Vagina (tissue), 2 donors: ENCODE measurements around the gene CTU1.

ENCODE experiments used
- POLR2A ChIP-seq, 2 donors: fragments of 450-650 bp; IDR thresholded peaks; one replicate each; pipeline ENCODE4 v1.6.1; 2017; ENCODE audit warnings: antibody characterized with exemption in 2 of 2, mild to moderate bottlenecking in 2 of 2, moderate library complexity in 2 of 2
- POLR2AphosphoS5 ChIP-seq, 2 donors: sonication (generic); formaldehyde crosslinking; IDR thresholded peaks; one replicate each; pipeline ENCODE4 v1.9.0; 2017; ENCODE audit warnings: antibody characterized with exemption in 2 of 2, mild to moderate bottlenecking in 2 of 2, low read depth in 1 of 2; ENCODE audit not compliant: insufficient read depth in 1 of 2
- TF ChIP-seq, protein P1 (sequence below), 3 experiments: fragments of 450-650 bp in 2 of 3; fragments of 200-600 bp in 1 of 3; sonication (generic) in 1 of 3; IDR thresholded peaks; one replicate each; pipeline ENCODE4 v1.5.1; 2017 to 2019; ENCODE audit warnings: antibody characterized with exemption in 3 of 3, mild to moderate bottlenecking in 2 of 3, moderate library complexity in 2 of 3

DNA sequence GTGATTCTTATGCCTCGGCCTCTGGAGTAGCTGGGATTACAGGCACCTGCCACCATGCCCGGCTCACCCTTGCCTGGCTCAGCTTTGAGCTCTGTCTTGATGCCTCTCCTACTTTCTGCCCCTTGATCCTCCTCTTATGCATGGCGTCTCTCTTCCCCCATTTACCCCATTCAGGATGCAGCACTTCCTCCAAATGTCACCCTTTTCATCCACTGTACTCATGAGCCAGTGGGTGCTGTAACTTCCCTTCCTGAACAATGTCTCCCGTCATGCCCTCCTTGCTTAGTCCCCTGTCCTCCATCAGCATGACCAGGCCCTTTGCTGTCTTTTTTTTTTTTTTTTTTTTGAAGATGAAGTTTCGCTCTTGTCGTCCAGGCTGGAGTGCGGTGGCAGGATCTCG, 13.0 kb upstream of the CTU1 start:
- no peak for TF ChIP-seq POLR2AphosphoS5 (IDR thresholded peaks at IDR 0.05; ENCODE audit: insufficient read depth in 1 of 2, low read depth in 1 of 2)
- TF ChIP-seq, protein P1, sequence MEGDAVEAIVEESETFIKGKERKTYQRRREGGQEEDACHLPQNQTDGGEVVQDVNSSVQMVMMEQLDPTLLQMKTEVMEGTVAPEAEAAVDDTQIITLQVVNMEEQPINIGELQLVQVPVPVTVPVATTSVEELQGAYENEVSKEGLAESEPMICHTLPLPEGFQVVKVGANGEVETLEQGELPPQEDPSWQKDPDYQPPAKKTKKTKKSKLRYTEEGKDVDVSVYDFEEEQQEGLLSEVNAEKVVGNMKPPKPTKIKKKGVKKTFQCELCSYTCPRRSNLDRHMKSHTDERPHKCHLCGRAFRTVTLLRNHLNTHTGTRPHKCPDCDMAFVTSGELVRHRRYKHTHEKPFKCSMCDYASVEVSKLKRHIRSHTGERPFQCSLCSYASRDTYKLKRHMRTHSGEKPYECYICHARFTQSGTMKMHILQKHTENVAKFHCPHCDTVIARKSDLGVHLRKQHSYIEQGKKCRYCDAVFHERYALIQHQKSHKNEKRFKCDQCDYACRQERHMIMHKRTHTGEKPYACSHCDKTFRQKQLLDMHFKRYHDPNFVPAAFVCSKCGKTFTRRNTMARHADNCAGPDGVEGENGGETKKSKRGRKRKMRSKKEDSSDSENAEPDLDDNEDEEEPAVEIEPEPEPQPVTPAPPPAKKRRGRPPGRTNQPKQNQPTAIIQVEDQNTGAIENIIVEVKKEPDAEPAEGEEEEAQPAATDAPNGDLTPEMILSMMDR (IDR thresholded peaks at IDR 0.05): no peak
- TF ChIP-seq POLR2A (IDR thresholded peaks at IDR 0.05): no peak
